Neural progenitor cell (in vitro differentiated cells): Measurements from ENCODE around the gene NOBOX. TPM values are rescaled to one million over a fixed set of nuclear protein-coding genes. Genes with fewer than 3 reads are reported as not detected.
"Not testable (repeated sequence)": the region's sequence is repeated elsewhere in the genome, so short reads cannot be mapped to it uniquely, and the experiment has no call there.

Source experiments
- DNase-seq: peaks from one replicate; pipeline ENCODE4 v3.0.0-alpha.2; 2016; ENCODE audit warnings: low spot score
- H2AFZ ChIP-seq: fragments of 200-600 bp; sonication (generic); replicated peaks from 2 replicates; pipeline ENCODE4 v1.6.1; 2016; ENCODE audit warnings: antibody characterized with exemption
- H3F3A ChIP-seq: fragments of 200-600 bp; sonication (generic); 2 replicates; pipeline ENCODE4 v1.6.1; 2016; ENCODE audit warnings: antibody characterized with exemption, low read depth
- H3K27ac ChIP-seq: fragments of 200-600 bp; sonication (generic); 2 replicates; pipeline ENCODE4 v1.5.1; 2016; ENCODE audit warnings: mild to moderate bottlenecking
- H3K27me3 ChIP-seq: fragments of 200-600 bp; sonication (generic); 2 replicates; pipeline ENCODE4 v1.6.1; 2016; ENCODE audit warnings: mild to moderate bottlenecking, moderate library complexity
- H3K36me3 ChIP-seq: fragments of 200-600 bp; sonication (generic); 2 replicates; pipeline ENCODE4 v1.5.1; 2016
- H3K4me1 ChIP-seq: fragments of 200-600 bp; sonication (generic); 2 replicates; pipeline ENCODE4 v1.6.1; 2016; ENCODE audit warnings: mixed run types
- H3K4me2 ChIP-seq: fragments of 200-600 bp; sonication (generic); 2 replicates; pipeline ENCODE4 v1.6.1; 2016
- H3K4me3 ChIP-seq: fragments of 200-600 bp; sonication (generic); 2 replicates; pipeline ENCODE4 v1.5.1; 2016
- H3K79me2 ChIP-seq: fragments of 200-600 bp; sonication (generic); 2 replicates; pipeline ENCODE4 v1.6.1; 2016; ENCODE audit warnings: low read depth
- H3K9ac ChIP-seq: fragments of 200-600 bp; sonication (generic); 2 replicates; pipeline ENCODE4 v1.6.1; 2016
- H3K9me3 ChIP-seq: fragments of 200-600 bp; sonication (generic); 2 replicates; pipeline ENCODE4 v1.5.1; 2016; ENCODE audit warnings: low read depth
- H4K20me1 ChIP-seq: fragments of 200-600 bp; sonication (generic); 2 replicates; pipeline ENCODE4 v1.6.1; 2016; ENCODE audit warnings: low read depth
- H3K27ac Mint-ChIP-seq: 3 replicates; pipeline ENCODE4 v1.8.0; 2021; ENCODE audit warnings: mixed read lengths
- H3K27me3 Mint-ChIP-seq: 2 replicates; pipeline ENCODE4 v1.8.0; 2022; ENCODE audit warnings: low read depth, mild to moderate bottlenecking, inconsistent platforms, moderate library complexity, mixed read lengths; ENCODE audit not compliant: insufficient read depth
- H3K36me3 Mint-ChIP-seq: 3 replicates; pipeline ENCODE4 v1.8.0; 2021; ENCODE audit warnings: mixed read lengths
- H3K4me1 Mint-ChIP-seq: 3 replicates; pipeline ENCODE4 v1.8.0; 2021; ENCODE audit warnings: mixed read lengths
- H3K4me3 Mint-ChIP-seq: 3 replicates; pipeline ENCODE4 v1.8.0; 2021; ENCODE audit warnings: mild to moderate bottlenecking, moderate library complexity, mixed read lengths
- H3K9me3 Mint-ChIP-seq: 3 replicates; pipeline ENCODE4 v1.8.0; 2020; ENCODE audit warnings: mixed read lengths
- CTCF ChIP-seq: fragments of 200-600 bp; sonication (generic); IDR thresholded peaks from 2 replicates; pipeline ENCODE4 v1.5.1; 2017; ENCODE audit warnings: antibody characterized with exemption, mild to moderate bottlenecking
- EZH2 ChIP-seq: fragments of 200-600 bp; sonication (generic); IDR thresholded peaks from 2 replicates; pipeline ENCODE4 v1.6.1; 2017; ENCODE audit warnings: antibody characterized with exemption, mild to moderate bottlenecking, moderate library complexity
- EZH2phosphoT487 ChIP-seq: fragments of 200-600 bp; sonication (generic); IDR thresholded peaks from 2 replicates; pipeline ENCODE4 v1.6.1; 2017; ENCODE audit warnings: antibody characterized with exemption
- total RNA-seq: library from RNA; depleted of rRNA; stranded (reverse); fragments of >200 nt; gene quantifications from 2 replicates; pipeline ENCODE4 v1.2.3, GENCODE V29; 2015; ENCODE audit warnings: low replicate concordance

Gene NOBOX
- total RNA-seq, 1 donor from 2014 or later: not detected

- no peak for TF ChIP-seq EZH2
- Histone ChIP-seq H3K79me2 (no peaks in the 10 kb centered on the region), H3K9ac (no peak overlapping the region), H3F3A (no peaks in the 10 kb centered on the region), H3K4me1 (no peaks in the 10 kb centered on the region), H3K4me3 (no peak overlapping the region), H4K20me1 (no peaks in the 10 kb centered on the region), H3K27ac (no peak overlapping the region), H3K9me3 (no peaks in the 10 kb centered on the region), H3K27me3 (no peaks in the 10 kb centered on the region), H3K4me2 (no peak overlapping the region), H3K36me3 (no peaks in the 10 kb centered on the region), H2AFZ (no peak overlapping the region)
- no peak for DNase-seq
- Mint-ChIP-seq H3K36me3 (no peaks in the 10 kb centered on the region), H3K9me3 (no peaks in the 10 kb centered on the region), H3K4me1 (peaks cover 2% of the 10 kb centered on the region), H3K27me3 (peaks cover 2% of the 10 kb centered on the region), H3K27ac (no peak overlapping the region), H3K4me3 (no peak overlapping the region)
Observed at GRCh38 chr7:144384071-144384470, 19.4 kb downstream of the NOBOX start.

- Histone ChIP-seq H3K36me3 (no peaks in the 10 kb centered on the region), H2AFZ (no peak overlapping the region), H3K9ac (no peak overlapping the region), H3K4me1 (no peaks in the 10 kb centered on the region), H3K27ac (no peak overlapping the region), H3K4me3 (no peak overlapping the region), H3F3A (no peaks in the 10 kb centered on the region), H3K9me3 (no peaks in the 10 kb centered on the region), H4K20me1 (no peaks in the 10 kb centered on the region), H3K27me3 (no peaks in the 10 kb centered on the region), H3K4me2 (no peak overlapping the region), H3K79me2 (no peaks in the 10 kb centered on the region)
- Mint-ChIP-seq H3K9me3 (no peaks in the 10 kb centered on the region), H3K4me1 (peaks cover 2% of the 10 kb centered on the region), H3K27me3 (no peaks in the 10 kb centered on the region), H3K4me3 (no peak overlapping the region), H3K27ac (no peak overlapping the region), H3K36me3 (no peaks in the 10 kb centered on the region)
- TF ChIP-seq CTCF (no peak), EZH2phosphoT487 (no peak), EZH2 (no peak)
- no peak for DNase-seq
Observed at GRCh38 chr7:144379776-144380384, 23.6 kb downstream of the NOBOX start.

DNA sequence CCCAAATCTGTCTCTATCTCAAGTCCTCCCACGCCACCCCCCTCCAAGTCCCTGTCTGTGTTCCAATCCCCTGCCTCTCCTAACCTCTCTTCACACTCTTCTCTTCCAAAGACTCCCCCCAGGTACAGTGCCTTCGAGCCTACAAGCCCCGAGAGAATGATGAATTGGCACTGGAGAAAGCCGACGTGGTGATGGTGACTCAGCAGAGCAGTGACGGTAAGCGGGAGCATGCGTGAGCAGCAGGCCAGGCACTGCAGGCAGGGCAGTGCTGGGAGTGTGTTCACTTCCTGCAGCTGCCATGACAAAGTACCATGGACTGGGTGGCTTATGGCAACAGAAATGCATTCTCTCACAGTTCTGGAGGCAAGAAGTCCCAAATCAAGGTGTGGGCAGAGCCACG lies 24.8 kb downstream of the NOBOX start:
- no peaks in the 10 kb centered on the region for H3K9me3 Mint-ChIP-seq
- H3K4me3 Mint-ChIP-seq: no peak overlapping the region

GRCh38 chr7:144369221-144369620 lies 34.3 kb downstream of the NOBOX start:
- H3K9me3 Mint-ChIP-seq: not testable (repeated sequence)

More for the DNA sequence above, 24.8 kb downstream of the NOBOX start:
- Mint-ChIP-seq H3K4me1 (no peaks in the 10 kb centered on the region), H3K27me3 (no peaks in the 10 kb centered on the region), H3K27ac (no peak overlapping the region), H3K36me3 (no peaks in the 10 kb centered on the region)
- no peaks in the 10 kb centered on the region for H3K27me3 ChIP-seq
- H3K9ac ChIP-seq: no peak overlapping the region
- no peak for DNase-seq
- H2AFZ ChIP-seq: no peak overlapping the region
- H4K20me1 ChIP-seq: no peaks in the 10 kb centered on the region
- H3K79me2 ChIP-seq: no peaks in the 10 kb centered on the region
- no peaks in the 10 kb centered on the region for H3F3A ChIP-seq
- H3K4me3 ChIP-seq: no peak overlapping the region
- H3K27ac ChIP-seq: no peak overlapping the region
- no peaks in the 10 kb centered on the region for H3K36me3 ChIP-seq
- H3K4me2 ChIP-seq: no peak overlapping the region
- H3K9me3 ChIP-seq: no peaks in the 10 kb centered on the region
- TF ChIP-seq EZH2: no peak
- TF ChIP-seq EZH2phosphoT487: no peak
- TF ChIP-seq CTCF: no peak
- H3K4me1 ChIP-seq: no peaks in the 10 kb centered on the region

DNA sequence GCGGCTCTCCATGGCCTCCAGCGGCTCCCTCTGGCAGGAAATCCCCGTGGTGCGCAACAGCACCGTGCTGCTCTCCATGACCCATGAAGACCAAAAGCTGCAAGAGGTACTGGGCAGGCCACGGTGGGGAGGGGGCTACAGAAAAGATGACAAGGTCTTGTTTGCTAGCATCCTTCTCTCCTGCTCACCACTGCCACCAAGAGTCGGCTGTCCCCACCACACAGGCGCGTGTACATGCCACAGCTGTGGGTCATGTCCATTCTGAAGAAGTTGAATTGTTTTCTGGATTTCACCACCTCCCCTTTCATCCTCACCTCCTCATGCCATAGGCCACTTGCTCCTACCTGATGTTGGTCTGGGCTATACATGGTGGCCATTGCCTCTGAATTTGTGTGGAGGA lies 36.2 kb downstream of the NOBOX start:
- not testable (repeated sequence) for H3K27ac Mint-ChIP-seq, H3K27me3 ChIP-seq, H3K27ac ChIP-seq, H2AFZ ChIP-seq, H3K4me2 ChIP-seq, H3K4me3 Mint-ChIP-seq, H3K36me3 Mint-ChIP-seq, DNase-seq, H3K79me2 ChIP-seq, H3K9ac ChIP-seq, H3K4me1 ChIP-seq, H3F3A ChIP-seq, H4K20me1 ChIP-seq, H3K4me3 ChIP-seq, H3K27me3 Mint-ChIP-seq, H3K9me3 ChIP-seq, H3K9me3 Mint-ChIP-seq, H3K36me3 ChIP-seq, H3K4me1 Mint-ChIP-seq

More at GRCh38 chr7:144369221-144369620, 34.3 kb downstream of the NOBOX start:
- H3K27me3 Mint-ChIP-seq, H3K27ac ChIP-seq, DNase-seq, H3K4me3 ChIP-seq, H3K36me3 Mint-ChIP-seq, H3K79me2 ChIP-seq, H3K36me3 ChIP-seq, H3K27ac Mint-ChIP-seq, H3F3A ChIP-seq, H3K4me1 Mint-ChIP-seq, H3K9ac ChIP-seq, H3K9me3 ChIP-seq, H3K4me1 ChIP-seq, H3K4me3 Mint-ChIP-seq, H3K4me2 ChIP-seq, H4K20me1 ChIP-seq, H3K27me3 ChIP-seq, H2AFZ ChIP-seq: not testable (repeated sequence)

DNA sequence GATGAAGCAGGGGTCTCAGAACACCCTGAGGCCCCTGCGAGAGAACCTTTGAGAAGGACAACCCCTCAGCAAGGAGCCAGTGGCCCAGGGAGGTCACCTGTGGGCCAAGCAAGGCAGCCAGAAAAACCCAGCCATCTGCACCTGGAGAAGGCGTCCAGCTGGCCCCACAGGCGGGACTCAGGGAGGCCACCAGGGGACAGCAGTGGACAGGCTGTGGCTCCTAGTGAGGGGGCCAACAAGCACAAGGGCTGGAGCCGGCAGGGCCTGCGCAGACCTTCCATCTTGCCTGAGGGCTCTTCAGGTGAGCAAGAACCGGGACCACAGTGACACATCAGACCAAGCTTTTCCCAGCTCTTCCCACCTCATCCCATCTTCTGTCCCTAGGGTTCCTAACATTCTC lies 38.0 kb downstream of the NOBOX start:
- not testable (repeated sequence) for H3K36me3 Mint-ChIP-seq, H3K27me3 Mint-ChIP-seq, H3K9ac ChIP-seq, H3K4me3 ChIP-seq, H3K9me3 Mint-ChIP-seq, DNase-seq, H3K4me2 ChIP-seq, H3K27ac ChIP-seq, H3K36me3 ChIP-seq, H4K20me1 ChIP-seq, H2AFZ ChIP-seq, H3K27me3 ChIP-seq, H3K9me3 ChIP-seq, H3K4me1 Mint-ChIP-seq, H3K79me2 ChIP-seq, H3K4me3 Mint-ChIP-seq, H3K4me1 ChIP-seq, H3K27ac Mint-ChIP-seq, H3F3A ChIP-seq
